HG03460 (cell line): ENCODE measurements around the gene EMCN.
"Not testable (repeated sequence)": the region's sequence is repeated elsewhere in the genome, so short reads cannot be mapped to it uniquely, and the experiment has no call there.

Source experiments
- ATAC-seq: cut with Tn5 transposase; IDR thresholded peaks from one replicate; pipeline ENCODE4 v1.9.1; 2021; ENCODE audit not compliant: unreplicated experiment

Gene EMCN

GRCh38 chr4:100386270-100386669, 131.6 kb downstream of the EMCN start:
- ATAC-seq: no peak

- not testable (repeated sequence) for ATAC-seq
Measured at GRCh38 chr4:100380401-100380800, 137.4 kb downstream of the EMCN start.

- no peak for ATAC-seq
Measured at GRCh38 chr4:100379583-100380105, 138.2 kb downstream of the EMCN start.

GRCh38 chr4:100372432-100372831, 145.4 kb downstream of the EMCN start:
- ATAC-seq: no peak

DNA sequence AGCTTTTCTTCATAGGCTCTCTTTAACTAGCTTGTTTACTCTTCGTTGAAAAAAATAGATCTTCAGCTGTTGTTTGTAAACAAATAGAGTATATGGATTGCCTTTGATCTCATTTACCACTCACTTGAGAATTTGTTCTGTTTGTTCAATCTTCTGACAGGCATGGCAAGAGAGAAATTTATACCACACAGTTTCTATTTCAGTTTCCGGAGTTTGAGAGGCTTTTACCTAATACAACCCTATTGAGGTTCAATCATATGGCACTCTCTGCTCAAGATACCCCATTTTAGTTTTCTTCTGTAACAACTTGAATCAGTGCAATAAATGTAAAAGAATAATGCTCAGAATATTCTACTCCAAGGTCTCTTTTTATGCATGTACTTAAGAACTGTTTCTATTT, 148.0 kb downstream of the EMCN start:
- no peak for ATAC-seq

DNA sequence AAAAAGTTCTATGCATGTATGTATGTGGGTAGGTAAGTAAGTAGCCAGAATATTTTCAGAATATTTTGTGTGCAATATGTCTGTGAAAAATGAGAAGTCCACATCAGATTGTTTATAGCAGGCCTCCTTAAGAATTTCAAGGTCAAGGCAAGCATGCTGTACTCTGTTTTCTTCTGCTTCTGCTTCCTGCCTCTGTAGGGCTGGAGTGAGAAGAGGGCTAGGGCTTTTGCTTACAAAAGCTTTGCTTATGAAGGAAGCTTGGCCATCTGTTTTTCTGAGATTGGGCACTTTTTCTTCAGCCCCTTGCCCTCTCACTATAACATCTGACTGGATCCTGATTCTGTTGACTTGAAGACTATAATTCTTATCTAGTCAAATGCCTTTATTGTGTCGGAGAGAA, 150.4 kb downstream of the EMCN start:
- no peak for ATAC-seq

DNA sequence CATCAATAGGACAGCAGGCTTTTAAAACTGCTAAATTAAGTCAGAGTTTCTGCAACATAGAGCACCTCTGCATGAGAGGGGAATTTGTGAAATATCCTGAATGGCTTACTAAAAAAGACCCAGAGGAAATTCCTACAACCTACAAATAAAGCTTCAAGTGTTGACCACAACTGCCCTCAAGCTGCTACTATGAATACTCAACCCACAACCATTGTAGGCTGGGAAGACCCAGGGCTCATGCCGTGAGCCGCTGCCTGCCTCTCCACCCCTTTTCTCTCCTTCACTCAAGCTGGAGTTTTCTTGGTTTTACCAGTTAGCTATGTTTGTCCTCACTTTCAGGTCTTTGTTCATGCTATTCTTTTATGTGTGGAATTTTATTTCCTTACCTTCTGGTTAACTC, 151.6 kb downstream of the EMCN start:
- no peak for ATAC-seq

GRCh38 chr4:100362366-100362765, 155.5 kb downstream of the EMCN start:
- no peak for ATAC-seq

GRCh38 chr4:100361336-100361735, 156.5 kb downstream of the EMCN start:
- no peak for ATAC-seq

DNA sequence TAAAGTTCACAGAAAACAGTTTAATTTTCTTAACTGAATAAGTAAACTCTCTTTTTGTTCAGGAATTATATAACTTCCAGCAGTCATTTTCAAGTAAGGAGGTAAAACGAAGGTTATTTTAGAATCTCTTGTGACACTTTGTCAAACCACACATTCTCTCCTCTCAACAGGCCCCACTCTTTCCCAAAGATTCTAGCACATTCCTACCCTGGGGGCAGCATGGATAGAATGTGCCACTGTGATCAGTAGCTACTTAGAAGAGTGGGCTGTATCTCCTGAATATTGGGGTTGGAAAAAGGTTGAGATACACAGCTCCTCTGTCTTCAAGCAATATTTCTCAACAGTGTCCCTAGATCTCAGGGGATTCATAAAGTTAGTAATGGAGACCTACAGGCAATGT, 157.6 kb downstream of the EMCN start:
- no peak for ATAC-seq

DNA sequence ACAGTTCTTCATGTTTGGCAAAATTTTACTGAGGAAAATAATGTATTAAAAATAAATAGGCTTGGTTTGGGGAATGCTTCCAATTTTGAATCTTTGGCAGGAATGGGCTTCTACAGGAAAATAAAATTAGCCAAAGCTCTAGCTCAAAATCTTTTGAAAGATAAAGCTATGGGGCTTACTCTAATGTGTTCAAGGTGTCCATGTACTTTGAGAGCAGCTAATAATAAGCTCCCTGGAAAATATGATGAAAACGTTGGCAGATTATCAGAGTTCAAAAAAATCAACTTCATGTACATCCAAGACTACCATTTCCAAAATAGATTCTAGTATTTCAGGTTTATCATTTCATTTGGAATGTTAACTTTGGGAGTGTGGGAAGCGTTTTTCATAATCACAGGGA, 158.4 kb downstream of the EMCN start:
- no peak for ATAC-seq

DNA sequence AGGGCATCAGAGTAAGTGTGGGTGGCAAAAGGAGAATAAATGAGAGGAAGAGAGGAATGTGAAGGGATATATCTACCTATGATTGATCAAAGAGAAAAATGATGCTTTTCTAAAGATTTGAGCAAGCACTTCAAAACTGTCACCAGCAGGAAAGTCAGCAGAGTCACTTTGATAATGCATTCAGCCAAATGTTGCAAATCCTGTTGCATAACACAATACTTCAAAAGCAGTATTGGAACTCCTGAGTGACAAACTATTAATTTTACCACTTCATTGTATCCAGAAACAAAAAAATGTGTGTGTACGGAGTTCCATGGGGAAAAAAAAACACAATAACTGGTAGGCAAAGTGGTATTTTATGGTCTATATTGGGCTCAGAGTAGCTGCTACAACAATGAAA, 160.3 kb downstream of the EMCN start:
- ATAC-seq: no peak

DNA sequence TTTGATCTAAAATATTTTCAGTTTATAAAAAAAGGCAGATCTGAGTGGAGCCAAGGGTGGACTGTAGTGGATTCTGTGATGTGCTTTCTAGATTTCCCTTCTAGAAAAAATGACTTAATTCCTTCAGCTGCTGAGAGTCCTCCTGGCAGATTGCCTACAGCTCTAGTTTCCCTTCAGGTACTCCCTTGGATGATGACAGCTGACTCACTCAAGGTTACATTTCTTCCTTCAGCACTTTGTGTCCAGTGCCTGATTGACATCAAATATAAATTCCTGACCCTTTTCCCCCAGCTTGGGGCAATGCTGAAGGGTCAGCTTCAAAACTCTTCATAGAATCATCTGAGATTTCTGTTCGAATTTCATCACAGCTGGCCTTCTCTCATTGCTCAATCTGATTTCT, 161.7 kb downstream of the EMCN start:
- no peak for ATAC-seq

GRCh38 chr4:100352352-100352751, 165.5 kb downstream of the EMCN start:
- not testable (repeated sequence) for ATAC-seq

GRCh38 chr4:100348473-100348872, 169.3 kb downstream of the EMCN start:
- ATAC-seq: no peak

GRCh38 chr4:100347241-100347640, 170.6 kb downstream of the EMCN start:
- ATAC-seq: no peak

DNA sequence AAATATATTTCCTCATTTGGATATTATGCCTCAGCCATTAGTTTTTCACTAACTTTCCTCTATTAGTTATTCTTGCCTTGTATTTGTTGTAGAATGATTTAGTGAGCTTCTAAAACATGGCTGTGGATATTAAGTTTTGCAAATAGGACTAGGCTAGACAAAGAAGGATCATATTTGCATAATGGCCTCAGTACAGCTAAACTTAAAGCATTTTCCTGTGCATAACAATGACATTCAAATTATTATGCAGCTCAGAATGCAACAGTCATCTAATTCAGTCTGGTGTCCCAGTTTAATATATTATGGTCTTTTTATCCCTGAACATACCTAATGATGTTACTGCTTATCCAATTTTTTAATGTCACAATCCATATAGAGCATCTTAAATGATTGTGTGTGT, 172.2 kb downstream of the EMCN start:
- no peak for ATAC-seq
